Vagina (tissue), 2 donors: Measurements from ENCODE around the gene BRMS1.

Source experiments
- POLR2A ChIP-seq, 2 donors: fragments of 450-650 bp; IDR thresholded peaks; one replicate each; pipeline ENCODE4 v1.6.1; 2017; ENCODE audit warnings: antibody characterized with exemption in 2 of 2, mild to moderate bottlenecking in 2 of 2, moderate library complexity in 2 of 2
- POLR2AphosphoS5 ChIP-seq, 2 donors: sonication (generic); formaldehyde crosslinking; IDR thresholded peaks; one replicate each; pipeline ENCODE4 v1.9.0; 2017; ENCODE audit warnings: antibody characterized with exemption in 2 of 2, mild to moderate bottlenecking in 2 of 2, low read depth in 1 of 2; ENCODE audit not compliant: insufficient read depth in 1 of 2
- TF ChIP-seq, protein P1 (sequence below), 3 experiments: fragments of 450-650 bp in 2 of 3; fragments of 200-600 bp in 1 of 3; sonication (generic) in 1 of 3; IDR thresholded peaks; one replicate each; pipeline ENCODE4 v1.5.1; 2017 to 2019; ENCODE audit warnings: antibody characterized with exemption in 3 of 3, mild to moderate bottlenecking in 2 of 3, moderate library complexity in 2 of 3

DNA sequence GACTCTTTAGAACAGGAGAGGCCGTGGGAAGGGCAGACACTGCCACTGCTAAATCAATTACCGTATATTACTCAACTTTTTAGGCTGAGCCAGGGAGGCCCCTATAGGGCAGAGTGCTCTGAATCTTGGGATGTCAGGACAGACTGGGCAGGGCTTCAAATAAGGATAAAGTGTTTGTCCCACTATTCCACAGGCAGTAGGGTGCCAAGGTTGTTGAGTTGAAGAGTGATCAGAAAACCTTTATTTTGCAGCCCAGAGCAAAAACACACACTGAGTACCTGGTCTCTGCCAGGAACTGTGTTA lies 4.1 kb upstream of the BRMS1 start:
- TF ChIP-seq, protein P1, sequence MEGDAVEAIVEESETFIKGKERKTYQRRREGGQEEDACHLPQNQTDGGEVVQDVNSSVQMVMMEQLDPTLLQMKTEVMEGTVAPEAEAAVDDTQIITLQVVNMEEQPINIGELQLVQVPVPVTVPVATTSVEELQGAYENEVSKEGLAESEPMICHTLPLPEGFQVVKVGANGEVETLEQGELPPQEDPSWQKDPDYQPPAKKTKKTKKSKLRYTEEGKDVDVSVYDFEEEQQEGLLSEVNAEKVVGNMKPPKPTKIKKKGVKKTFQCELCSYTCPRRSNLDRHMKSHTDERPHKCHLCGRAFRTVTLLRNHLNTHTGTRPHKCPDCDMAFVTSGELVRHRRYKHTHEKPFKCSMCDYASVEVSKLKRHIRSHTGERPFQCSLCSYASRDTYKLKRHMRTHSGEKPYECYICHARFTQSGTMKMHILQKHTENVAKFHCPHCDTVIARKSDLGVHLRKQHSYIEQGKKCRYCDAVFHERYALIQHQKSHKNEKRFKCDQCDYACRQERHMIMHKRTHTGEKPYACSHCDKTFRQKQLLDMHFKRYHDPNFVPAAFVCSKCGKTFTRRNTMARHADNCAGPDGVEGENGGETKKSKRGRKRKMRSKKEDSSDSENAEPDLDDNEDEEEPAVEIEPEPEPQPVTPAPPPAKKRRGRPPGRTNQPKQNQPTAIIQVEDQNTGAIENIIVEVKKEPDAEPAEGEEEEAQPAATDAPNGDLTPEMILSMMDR (IDR thresholded peaks at IDR 0.05): no peak
- TF ChIP-seq POLR2AphosphoS5 (IDR thresholded peaks at IDR 0.05; ENCODE audit: insufficient read depth in 1 of 2, low read depth in 1 of 2) (no peak), POLR2A (IDR thresholded peaks at IDR 0.05) (no peak)
